GM18526 (cell line): ENCODE data around the gene KRT38.

Source experiments
- POLR2A ChIP-seq: IDR thresholded peaks from 3 replicates; pipeline ENCODE4 v1.6.1; 2011; ENCODE audit not compliant: insufficient read length; ENCODE audit errors: extremely low read depth

KRT38 gene

DNA sequence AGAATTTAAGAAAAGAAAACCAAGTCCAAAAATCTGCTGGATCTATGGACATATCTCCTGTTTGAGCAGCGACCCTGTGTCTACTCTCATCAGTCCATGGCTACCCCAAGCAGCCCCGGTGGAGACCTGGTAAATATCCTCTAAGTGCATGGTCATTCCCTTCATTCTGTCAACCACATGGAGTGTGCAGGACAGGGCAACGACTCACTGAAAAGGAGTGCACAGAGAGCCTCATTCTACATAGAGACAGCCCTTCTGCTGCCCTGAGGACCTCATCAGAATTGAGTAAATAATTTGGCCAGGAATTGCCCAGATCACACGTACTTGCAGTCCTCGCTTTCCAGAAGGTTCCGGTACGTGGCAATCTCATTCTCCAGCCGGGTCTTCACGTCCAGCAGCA lies 3.0 kb downstream of the KRT38 start:
- no peak for TF ChIP-seq POLR2A

- no peak for TF ChIP-seq POLR2A
Measured at GRCh38 chr17:41437254-41437653, 3.5 kb downstream of the KRT38 start.

GRCh38 chr17:41434415-41434814 lies 6.4 kb downstream of the KRT38 start:
- TF ChIP-seq POLR2A = no peak

DNA sequence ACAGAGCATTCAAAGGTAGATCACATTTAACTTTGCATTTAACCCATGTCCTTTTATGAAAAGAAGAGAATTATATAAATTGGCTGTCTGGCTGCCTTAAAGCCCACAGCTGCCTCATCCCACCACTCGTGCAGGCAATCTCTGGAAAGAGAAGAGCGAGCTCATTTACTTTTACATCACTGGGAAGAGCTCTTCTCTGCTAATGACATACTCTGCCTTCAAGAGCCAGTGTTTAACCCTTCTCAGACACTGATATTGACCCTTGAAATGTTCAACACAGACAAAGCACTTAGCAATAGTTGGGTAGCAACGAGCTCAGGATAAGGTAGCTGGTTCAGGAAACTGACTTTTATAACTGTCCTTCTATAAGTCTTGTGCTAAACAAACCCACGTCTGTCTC lies 6.8 kb downstream of the KRT38 start:
- TF ChIP-seq POLR2A = no peak

GRCh38 chr17:41433586-41433985 lies 7.2 kb downstream of the KRT38 start:
- no peak for TF ChIP-seq POLR2A

DNA sequence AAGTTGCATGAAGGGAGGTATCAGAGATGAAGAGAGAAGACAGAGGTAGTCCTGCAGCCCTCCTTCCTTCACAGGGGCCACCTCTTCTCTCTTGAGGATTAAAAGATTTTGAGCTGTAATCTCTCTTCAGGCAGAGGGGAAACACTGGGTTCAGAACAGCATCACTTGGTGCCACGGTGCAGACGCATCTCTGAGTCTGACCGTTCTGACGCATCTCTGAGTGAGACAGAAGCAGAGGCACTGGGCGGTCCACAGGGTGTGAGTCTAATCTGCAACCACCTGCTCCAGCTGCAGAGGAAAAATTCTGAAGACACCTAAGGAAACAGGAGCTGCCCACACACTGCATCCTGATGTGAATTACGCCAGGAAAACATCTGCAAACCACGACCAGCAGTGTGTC lies 11.1 kb downstream of the KRT38 start:
- no peak for TF ChIP-seq POLR2A

GRCh38 chr17:41428591-41429291 lies 12.0 kb downstream of the KRT38 start:
- TF ChIP-seq POLR2A = no peak

DNA sequence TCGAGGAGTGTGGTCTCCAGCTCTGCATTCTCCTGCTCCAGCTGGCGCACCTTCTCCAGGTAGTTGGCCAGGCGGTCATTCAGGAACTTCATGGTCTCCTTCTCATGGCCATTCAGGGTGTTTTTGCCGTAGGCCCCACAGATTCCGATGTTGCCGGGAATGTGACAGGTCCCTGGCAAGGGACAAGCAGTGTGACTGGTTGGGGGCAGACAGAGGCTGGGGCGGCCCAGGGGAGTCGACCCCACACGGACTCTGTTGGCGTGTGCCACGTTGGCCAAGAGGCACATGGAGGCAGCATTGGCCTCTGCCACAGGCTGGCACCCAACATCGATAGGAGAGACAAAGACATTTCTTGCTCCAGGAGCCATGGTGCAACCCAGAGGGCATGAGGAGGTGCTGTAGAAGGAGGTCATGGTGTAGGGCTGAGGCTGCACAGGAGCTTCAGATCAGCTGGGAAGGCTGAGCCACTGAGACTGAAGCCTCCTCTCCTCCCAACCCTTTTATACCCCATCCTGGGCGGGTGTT lies 16.6 kb downstream of the KRT38 start, which contains the start of gene KRT37:
KRT37 (minus strand) TSS at position 475 of the 525 bp plus-strand sequence; CDS start at position 413, 62 bp downstream.
- TF ChIP-seq POLR2A = no peak

- no peak for TF ChIP-seq POLR2A
Measured at GRCh38 chr17:41421617-41422016, 19.2 kb downstream of the KRT38 start.

DNA sequence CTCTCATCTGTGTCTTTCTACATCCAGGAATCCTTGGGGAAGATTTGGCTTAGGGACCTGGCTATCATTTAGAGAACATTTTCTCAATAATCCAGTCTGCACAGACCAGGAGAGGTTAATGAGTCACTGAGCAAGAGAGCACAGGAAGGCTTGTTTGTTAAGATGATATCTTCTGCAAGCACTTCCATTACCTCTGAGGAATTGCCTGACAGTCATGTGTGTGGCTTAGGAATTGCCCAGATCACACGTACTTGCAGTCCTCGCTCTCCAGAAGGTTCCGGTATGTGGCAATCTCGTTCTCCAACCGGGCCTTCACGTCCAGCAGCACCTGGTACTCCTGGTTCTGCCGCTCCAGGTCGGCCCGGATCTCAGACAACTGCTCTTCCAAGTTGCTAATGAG lies 19.7 kb downstream of the KRT38 start:
- TF ChIP-seq POLR2A = no peak

DNA sequence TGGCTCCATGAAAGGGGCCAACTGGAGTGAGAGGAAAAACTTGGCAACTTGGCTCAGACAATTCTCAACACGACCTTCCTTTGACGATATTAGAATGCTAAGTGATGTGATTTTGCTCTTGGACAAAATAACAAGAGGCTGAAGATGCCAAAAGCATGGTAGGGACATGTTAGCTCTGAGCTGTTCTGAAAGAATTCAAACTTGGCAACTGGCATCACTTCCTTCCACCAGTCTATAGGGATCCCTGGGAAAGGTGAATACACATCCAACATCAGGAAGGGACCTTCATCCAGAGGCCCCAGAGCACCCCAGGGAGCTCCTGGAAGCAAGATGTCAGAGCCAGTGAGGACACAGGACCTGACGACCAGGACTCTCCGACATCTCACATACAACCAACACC lies 20.6 kb downstream of the KRT38 start:
- no peak for TF ChIP-seq POLR2A

- TF ChIP-seq POLR2A = no peak
Measured at GRCh38 chr17:41419716-41420115, 21.1 kb downstream of the KRT38 start.

DNA sequence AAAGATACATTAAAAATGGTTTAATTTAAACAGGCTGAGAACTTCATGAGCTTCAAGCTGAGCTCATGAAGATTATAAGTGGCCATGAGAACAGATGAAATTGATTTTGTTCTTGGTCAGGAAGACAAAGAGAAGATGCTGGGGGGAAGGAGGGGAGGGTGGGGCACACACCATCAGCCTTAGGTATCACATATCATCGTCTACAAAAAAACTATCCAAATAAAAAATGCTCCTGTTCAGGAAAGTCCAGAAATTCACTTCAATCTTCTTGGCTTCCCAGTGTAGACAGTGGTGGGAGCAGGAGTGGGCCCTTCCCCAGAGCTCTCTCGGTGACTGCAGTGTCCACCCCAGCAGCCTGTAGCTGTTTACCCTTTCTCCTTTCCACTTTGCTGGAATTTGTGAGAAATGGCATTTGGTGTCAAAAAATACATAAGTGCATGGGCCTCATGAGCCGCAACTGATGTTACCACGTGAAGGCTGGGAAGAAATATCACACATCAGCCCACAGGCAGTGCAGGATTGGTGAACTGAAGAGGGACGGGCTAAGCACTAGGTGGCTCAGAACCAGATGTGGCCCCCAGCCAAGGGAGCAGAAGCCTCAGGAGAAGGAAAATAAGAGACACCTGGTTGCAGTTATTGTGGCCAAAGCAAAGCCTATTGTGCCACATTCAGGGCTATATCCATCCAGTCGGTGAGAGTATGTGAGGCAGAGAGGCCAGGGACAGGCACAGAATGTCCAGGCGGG lies 22.5 kb downstream of the KRT38 start:
- TF ChIP-seq POLR2A = no peak

DNA sequence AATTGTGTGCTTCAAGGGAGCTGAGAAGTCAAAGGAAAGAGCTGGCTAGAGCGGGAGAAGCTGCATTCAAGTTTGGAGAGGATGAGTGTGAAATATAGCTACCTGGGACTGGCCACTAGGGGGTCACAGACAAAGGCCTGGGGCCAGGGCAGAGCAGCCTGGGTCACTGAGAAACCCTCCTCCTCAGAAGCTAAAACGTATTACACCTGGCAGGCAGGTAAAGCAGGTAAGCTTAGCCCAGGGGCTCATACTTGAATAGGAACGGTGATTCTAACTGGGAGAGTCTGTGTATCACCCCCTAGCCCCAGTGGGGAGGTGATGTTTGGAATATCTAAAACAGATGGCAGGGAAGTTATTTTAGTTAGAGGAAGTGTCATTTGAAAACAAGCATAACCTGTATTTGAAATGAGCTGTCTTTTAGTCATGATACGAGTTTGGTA lies 23.2 kb downstream of the KRT38 start:
- TF ChIP-seq POLR2A = no peak

- no peak for TF ChIP-seq POLR2A
Measured at GRCh38 chr17:41417127-41417526, 23.7 kb downstream of the KRT38 start.

DNA sequence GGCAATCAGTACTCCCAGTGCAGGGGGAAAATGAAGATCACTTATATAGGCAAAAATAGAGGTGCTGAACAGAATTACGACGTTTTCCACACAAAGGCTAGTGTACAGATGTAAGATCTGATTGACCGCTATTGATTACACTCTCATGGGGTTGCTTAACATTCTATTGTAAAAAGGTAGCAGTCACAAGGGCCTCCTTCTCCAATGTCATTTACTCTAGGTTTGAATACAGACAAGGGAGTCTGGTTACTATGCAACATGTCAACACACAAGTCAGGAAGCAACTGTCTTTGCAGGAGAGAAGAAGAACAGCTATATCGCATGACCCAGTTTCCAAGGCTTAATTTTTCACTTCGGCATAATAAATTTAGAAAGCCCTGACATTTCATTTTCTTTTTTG lies 24.3 kb downstream of the KRT38 start:
- TF ChIP-seq POLR2A = no peak
